HG03159 (cell line): ENCODE measurements around the gene GPX5.
"Not testable (repeated sequence)": the region's sequence is repeated elsewhere in the genome, so short reads cannot be mapped to it uniquely, and the experiment has no call there.

ENCODE experiments used
- ATAC-seq: cut with Tn5 transposase; IDR thresholded peaks from one replicate; pipeline ENCODE4 v1.9.1; 2021; ENCODE audit warnings: mild to moderate bottlenecking, moderate library complexity; ENCODE audit not compliant: unreplicated experiment

GPX5 gene

DNA sequence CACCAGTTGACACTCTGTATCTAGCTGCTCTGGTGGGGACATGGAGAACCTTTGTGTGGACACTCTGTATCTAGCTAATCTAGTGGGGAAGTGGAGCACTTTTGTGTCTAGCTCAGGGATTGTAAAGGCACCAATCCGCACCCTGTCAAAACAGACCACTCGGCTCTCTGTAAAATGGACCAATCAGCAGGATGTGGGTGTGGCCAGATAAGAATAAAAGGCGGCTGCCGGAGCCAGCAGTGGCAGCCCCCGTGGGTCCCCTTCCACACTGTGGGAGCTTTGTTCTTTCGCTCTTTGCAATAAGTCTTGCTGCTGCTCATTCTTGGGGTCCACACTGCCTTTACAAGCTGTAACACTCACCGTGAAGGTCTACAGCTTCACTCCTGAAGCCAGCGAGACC is 13.3 kb upstream of the GPX5 start:
- not testable (repeated sequence) for ATAC-seq

DNA sequence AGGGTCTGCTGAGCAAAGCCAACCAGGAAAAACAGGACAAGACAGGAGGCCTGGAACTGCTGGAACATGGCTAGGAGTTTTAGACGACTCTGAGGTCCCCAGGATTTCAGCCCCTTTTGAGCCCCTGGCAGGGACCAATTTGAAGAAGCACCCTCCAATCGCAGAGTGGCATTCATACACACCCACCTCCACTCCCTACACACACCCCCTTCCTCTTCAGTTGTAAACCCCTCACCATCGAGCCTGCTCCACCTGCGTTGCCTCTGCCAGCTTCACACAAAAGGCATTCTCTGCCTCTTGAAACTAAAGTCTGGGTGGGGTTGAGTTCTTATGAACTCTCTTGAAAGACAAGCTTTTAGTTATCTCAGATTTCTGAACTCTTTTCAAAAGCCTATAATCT is 10.0 kb upstream of the GPX5 start, which contains the start of gene GPX6:
TSS of gene GPX6 (minus strand) at position 118 of the 400 bp plus-strand sequence. CDS start at position 68, 50 bp downstream.
- ATAC-seq = no peak

DNA sequence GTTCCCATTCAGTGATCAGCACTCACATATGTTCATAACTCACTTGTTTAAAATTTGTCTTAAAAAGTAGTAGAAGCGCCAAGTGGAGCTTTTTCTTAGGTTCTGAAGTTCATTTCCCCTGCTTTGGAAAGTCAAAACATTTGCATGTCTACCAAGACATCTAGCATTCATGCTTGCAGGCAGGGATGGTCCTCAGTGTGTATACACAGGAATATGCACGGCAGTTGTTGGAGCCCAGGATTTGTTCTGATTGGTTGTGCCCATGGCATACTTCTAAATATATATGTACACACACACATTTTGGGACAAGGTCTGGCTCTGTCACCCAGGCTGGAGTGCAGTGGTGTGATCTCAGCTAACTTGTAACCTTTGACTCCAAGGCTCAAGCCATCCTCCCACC is 7.7 kb upstream of the GPX5 start:
- no peak for ATAC-seq

DNA sequence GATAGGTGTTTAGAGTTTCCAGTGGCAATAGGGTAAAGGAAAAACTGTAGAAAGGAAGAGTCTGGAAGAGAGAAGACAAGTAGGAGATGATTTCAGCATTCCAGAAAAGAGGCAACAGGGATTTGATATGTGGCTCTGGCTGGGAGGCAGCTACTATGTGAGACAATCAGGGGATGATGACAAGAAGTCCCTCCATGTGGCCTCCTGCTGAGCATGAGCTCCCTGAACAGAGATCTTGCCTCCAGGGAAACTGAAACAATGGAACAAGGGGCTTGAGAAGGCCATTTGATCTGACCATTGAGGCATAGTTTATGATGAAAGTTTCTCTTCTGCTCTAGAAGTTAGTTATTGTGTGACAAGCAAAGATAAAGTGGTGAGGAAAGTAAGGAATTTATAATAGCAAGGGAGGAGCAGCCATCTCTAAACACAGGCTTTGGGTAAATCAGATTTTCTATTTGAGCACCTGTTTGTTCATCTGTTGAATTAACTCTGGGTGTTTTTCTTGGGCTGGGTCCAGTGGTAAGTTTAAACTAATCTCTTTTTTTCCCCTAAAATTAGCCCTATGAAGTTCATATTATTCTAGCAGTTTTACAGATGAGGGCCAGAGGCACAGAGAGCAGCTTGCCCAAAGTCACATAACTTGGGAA is 3.0 kb upstream of the GPX5 start:
- no peak for ATAC-seq

DNA sequence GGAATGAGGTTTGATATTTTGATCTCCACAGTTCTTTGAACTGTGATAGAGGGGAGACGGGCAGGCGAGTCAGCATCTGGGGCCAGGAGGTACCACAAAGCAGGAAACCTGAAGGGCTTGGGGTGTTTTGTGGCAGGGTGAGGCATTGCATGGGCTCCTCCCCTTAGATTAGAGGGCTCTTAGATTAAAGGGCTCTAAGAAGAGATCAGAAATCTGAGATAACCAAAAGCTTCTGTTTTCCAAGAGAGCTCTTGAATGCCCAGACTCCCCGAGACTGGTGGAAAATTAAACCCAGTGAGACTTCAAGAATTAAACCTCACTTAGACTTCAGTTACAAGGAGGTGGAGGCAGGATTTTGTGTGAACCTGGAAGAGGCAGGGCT is 2.4 kb upstream of the GPX5 start:
- ATAC-seq = no peak

DNA sequence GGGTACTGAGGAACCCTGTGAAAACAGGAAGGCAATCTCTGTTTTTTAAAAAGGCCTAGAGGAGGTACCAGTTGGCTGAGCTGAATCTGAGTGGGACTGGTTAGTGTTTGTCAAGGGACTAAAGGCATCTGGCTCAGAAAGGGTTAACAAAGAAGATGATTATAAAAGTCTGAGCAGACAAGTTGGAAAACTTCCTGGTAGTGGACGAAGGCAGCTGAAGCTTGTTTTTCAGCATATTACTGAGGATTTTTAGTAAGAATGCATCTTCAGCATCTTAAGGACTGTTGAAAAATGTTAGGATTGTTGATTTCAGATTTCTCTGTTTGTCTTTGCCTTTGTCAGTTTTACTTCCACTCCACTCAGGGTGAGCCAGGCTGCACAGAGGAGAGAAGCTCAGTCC is 5.1 kb downstream of the GPX5 start:
- no peak for ATAC-seq

DNA sequence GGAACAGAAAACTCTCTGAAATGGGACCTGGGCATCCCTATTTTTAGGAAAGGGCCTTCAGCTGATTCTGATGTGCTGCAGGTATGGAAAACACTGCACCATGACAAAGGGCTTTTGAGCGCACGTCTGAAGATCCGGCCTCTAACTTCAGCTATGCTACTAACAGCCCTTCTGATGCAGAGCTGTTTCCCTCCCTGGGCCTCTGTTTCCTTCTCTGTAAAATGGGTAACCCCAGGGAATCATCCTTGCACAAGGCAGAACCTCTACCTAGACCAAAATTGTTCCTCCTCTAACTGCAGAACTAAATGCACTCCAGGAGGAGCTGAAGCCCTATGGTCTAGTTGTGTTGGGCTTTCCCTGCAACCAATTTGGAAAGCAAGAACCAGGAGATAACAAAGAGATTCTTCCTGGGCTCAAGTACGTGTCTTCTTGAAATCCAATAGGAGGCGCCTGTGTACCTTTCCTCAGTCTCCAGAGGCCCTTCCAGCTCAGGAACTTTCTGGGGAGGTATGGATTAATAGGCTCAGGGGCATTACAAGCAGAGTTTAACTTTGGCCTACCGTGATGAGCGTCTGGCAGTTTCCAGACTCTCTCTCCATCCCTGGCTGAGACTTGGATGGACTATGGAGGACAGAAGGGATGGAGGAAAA is 5.9 kb downstream of the GPX5 start:
- no peak for ATAC-seq

DNA sequence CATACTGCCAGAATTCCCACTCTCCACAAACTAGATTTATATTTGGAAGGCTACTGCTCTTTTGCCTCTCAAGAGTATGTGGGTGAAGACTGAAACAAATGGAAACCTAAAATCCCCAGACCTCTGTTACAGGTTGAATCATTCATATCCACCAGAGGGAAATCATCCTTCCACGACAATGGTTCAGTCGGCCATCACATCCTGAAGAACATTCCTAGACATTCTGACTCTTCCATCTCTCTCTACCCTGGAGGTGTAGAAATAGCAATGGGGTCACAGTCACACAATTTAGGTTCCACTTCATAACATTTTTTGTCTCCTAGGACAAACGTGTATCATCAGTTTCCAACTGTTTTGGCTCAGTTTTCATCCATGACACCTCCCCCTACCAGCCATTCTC is 8.6 kb downstream of the GPX5 start:
- ATAC-seq = no peak

DNA sequence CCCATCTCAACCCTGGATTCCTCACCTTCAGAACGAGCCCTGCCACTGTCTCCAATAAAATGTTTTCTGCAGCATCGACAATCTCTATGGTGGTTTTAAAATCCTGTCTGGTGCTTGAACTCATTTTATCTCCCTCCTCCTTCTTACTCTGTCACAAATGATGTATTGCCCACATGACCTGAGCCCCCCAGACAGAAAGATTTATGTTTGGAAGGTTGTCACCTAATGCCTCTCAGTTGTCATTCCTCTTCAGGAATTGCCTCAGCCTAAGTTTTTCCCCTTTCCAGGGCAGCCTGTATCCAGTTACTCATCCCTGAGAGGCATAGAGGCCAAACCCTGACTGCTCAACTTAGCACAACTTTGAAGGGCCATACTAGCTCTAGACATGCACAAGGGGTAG is 9.2 kb downstream of the GPX5 start:
- ATAC-seq = no peak

DNA sequence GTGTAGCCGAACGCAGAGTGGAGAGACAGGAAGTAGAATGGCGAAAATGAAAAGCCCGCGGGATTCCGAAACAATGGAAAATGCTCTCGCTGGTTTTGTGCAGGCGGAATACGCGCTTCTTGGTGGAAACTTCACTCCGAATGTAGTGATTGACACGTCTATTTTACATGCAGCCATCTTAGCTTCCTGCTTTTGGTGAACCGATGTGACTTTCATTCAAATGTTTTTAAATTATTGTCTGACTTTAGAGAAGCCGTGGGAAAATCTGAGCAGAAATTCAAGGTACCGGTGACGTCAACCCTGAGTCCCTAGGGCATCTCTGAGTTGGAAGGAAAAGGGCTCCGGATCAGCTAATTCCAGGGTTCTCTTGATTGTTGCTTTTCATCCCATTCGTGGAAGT is 11.4 kb downstream of the GPX5 start:
- ATAC-seq = no peak

DNA sequence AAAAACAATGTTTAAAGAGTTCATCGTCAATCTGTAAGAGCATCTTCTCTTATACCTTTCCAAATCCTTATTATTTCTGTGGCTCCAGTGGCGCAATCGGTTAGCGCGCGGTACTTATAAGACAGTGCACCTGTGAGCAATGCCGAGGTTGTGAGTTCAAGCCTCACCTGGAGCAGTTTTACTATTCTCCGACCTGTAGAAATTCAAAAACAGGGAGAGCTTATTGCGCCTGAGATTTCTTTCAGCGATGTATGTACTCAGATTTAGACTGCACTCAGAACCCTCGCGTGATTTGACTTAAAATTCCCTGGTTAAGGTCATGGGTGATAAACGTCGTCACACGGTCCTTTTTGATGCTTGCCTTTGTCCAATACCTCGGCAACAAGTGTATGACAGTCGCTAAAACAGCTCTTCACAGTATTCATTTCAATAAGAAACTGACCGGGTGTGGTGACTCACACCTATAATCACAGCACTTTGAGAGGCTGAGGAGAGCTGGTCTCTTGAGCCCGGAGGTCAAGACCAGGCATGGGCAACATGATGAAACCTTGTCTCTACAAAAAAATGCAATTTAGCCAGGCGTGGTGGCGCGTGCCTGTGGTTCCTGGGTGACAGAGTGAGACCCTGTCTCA is 11.9 kb downstream of the GPX5 start:
- no peak for ATAC-seq

DNA sequence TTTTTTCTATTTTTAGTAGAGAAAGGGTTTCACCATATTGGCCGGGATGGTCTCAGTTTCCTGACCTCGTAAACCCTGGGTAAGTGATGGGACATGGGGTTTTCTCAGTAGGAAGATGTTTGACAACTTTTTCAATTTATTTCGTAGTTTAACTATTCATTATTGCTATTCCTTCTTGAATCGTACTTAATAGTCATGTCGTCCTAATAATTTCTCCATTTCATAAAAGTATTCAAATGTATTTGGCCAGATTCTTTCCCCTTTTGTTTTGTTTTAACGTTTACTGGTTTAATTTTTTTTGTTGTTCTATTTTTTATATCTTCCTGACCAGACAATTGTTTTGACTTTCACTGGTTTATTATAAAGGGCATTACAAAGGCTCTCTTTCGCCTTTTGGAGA is 16.3 kb downstream of the GPX5 start:
- ATAC-seq = no peak

DNA sequence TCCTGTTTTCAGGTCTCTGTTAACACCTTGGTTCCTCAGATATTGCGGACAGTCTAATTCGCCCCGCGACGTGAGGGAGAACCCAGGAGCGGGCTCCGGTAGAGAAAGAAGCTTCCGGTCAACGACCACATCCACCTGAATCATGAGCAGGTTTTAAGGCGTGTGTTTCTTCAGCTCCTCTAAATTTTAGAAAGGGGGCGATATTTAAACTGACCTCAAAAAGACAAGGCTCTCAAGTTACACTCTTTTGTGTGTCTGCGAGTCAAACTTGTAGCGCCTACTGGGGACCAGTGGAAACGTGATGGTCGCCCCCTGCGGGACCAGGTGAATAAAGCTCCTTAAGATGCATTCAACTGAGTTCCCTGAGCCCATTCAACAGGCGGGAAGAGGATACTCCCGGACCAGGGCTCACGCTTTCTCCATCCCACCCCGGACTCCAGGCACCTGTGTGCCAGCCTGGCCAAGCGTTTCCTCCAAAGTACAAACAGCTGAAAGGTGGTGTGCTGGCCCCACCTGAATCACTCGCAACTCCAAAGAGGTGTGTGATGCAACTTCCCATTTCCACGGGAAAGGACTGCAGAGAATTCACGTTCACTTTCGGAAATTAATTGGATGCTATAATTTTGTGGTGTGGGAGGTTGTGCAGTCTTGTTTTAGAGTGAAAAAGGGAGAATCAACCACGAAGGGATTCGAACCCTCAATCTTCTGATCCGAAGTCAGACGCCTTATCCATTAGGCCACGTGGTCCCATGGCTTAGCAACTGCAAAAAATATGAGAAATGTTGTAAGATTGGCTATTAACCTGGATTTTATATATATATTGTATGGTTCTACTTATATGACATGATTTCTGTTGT is 17.0 kb downstream of the GPX5 start:
- ATAC-seq = peak; percentile 53

DNA sequence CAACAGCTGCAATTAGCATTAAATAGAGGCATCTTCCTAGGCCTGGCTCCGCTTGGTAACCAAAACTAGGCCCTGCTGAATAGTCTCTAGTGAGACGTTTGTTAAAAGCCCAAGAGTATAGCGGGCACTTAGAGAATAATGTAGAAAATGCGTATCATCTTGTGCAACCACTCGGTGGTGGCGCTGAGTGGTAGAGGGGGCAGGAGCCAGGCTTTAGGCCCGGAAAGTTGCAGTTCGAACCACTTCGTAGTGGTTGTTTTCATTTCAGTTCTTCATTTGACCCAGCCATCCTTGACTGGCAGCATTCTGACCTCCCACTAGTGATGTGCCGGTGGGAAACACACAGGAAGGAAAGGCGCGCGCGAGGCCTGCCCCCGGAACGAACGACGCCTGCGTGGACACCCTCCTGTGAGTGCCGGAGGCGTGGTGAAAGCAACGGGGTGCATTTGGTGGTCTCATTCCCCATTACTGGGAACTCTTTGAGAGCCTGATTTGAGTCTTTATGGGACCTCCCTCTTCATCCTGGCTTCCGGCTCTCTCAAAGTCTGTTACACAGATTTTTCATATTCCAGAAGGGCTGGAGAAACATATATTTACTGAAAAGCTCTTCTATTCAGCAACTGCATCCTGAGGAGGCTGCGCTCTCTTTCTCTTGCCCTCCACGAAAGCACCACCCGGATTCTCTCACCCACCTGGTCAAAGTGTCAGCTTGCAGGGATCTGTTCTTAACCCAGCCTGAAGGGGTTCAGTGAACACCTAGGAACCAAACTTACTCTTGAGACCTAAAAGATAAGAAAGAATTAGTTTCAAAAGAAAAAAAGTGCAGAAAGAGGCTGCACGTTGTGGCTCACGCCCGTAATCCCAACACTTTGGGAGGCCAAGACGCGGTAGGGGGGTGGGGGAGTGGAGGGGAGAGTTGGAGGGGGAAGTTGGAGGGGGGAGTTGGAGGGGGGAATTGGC is 18.2 kb downstream of the GPX5 start:
- ATAC-seq = no peak

DNA sequence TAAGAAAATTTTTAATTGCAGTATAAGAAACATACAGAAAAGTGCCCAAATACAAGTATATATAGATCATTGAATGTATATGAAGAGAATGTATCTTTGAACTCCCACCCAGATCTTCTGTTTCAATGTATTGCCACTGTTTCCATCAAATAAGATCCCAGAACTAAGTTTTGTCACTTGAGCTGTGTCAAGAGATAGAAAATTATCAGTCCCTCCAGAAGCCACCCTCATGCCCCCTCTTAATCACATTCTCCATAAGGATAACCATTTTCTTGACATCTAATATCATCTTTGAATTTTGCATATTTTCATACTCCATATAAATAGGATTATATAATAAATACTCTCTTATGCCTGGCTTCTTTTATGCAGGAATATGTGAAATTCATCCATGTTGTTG is 20.3 kb downstream of the GPX5 start:
- ATAC-seq = no peak

DNA sequence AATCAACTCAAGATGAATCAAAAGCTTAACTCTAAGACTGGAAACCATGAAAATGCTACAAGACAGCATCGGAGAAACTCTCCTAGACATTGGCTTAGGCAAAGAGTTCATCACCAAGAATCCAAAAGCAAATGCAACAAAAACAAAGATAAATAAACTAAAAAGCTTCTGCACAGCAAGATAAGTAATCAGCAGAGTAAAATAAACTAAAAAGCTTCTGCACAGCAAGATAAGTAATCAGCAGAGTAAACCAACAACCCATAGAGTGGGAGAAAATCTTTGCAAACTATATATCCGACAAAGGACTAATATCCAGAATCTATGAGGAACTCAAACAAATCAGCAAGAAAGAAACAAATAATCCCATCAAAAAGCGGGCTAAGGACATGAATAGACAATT is 21.3 kb downstream of the GPX5 start:
- not testable (repeated sequence) for ATAC-seq

DNA sequence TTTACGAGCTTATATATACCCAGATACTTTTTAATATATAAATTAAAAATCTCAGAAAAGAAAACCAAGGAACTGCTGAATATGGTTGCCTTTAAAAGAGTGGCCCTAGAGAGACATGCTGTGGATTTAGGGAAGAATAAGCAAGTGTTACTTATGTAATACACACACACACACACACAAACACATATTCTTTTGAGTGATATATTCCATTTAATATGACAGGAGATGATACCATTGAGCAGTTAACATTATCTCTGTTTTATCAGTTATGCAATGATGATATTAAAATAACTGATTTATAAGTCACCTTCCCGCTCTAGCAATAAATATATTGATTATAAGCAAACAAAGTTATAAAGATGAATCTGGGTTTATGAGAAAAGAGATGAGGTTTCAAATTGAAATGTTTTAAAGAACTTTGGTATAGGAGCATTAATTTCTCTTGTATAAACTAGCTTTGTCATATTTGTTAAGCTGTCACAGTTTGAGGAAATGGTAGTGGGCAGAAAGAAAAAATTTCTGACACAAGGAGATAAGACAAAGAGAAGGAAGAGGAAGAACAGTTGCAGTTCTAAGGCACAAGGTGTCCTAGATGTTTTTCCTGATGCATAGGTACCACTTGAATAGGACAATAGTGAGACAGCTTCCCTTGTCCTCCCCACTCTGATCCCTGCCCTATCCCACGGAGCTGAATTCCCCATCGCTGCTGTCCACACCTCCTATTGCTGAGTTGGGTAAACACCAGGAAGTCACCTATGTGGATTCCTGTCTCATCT is 26.4 kb downstream of the GPX5 start:
- no peak for ATAC-seq

DNA sequence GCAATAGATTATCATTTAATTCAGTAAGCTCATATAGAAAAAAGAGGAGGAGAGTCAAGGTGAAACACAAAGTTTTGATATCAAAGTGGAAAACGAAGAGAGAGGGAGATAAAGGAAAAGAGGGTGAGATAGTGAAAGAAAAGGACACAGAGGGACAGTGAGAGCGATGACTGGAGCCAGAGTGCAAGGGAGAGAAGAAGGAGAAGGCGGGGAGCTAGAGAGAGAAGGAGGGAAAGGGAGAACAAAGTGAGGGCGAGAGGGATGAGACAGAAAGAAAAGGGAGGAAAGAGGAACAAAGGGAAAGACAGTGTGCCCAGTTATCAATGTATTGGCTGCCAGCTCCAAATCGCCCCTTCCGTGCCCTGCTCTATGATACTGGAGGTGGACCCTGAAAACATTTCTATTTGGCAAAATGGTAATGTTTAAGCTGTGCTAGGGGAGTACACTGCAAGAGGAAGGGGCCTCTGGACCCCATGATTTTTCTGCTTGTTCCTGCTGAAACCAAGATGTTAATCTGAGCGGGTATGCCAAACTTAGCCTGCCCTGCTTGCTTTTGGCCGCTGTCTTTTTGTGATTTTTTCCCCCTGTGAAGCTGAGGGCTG is 27.8 kb downstream of the GPX5 start:
- ATAC-seq = no peak
